HCT116 (cell line): ENCODE data around the gene ABCB6.

Experiments
- ATF3 ChIP-seq: IDR thresholded peaks from 2 replicates; pipeline ENCODE4 v1.6.1; 2012
- CTCF ChIP-seq, 3 experiments: fragments of 200-600 bp in 1 of 3; sonication (generic) in 1 of 3; IDR thresholded peaks in 2 of 3; conservative IDR thresholded peaks in 1 of 3; 2 replicates each; pipeline ENCODE4 v1.5.1; 2012 to 2017; ENCODE audit warnings: low read depth in 2 of 3, low read length in 2 of 3, antibody characterized with exemption in 1 of 3, borderline replicate concordance in 1 of 3, control low read depth in 1 of 3, mild to moderate bottlenecking in 1 of 3, mixed read lengths in 1 of 3, mixed run types in 1 of 3, moderate library complexity in 1 of 3; ENCODE audit not compliant: insufficient read depth in 1 of 3
- ELF1 ChIP-seq: IDR thresholded peaks from 2 replicates; pipeline ENCODE4 v1.6.1; 2012; ENCODE audit warnings: low read depth, borderline replicate concordance
- EZH2 ChIP-seq: fragments of 200-600 bp; sonication (generic); IDR thresholded peaks from 2 replicates; pipeline ENCODE4 v1.6.1; 2017; ENCODE audit warnings: antibody characterized with exemption, mixed run types
- EZH2phosphoT487 ChIP-seq: fragments of 200-600 bp; IDR thresholded peaks from 2 replicates; pipeline ENCODE4 v1.6.1; 2018; ENCODE audit warnings: antibody characterized with exemption, borderline replicate concordance
- JUND ChIP-seq: IDR thresholded peaks from 2 replicates; pipeline ENCODE4 v1.6.1; 2012
- MAX ChIP-seq: IDR thresholded peaks from 2 replicates; pipeline ENCODE4 v1.6.1; 2012
- POLR2A ChIP-seq: IDR thresholded peaks from 2 replicates; pipeline ENCODE4 v1.7.0; 2011; ENCODE audit warnings: borderline replicate concordance; ENCODE audit not compliant: insufficient read depth, insufficient read length; ENCODE audit errors: extremely low read depth
- POLR2AphosphoS5 ChIP-seq: IDR thresholded peaks from 2 replicates; pipeline ENCODE4 v1.6.1; 2011; ENCODE audit warnings: mild to moderate bottlenecking, low read depth, low read length, moderate library complexity
- REST ChIP-seq: IDR thresholded peaks from 2 replicates; pipeline ENCODE4 v1.6.1; 2012; ENCODE audit warnings: low read depth
- SIN3A ChIP-seq: IDR thresholded peaks from 2 replicates; pipeline ENCODE4 v1.6.1; 2012; ENCODE audit warnings: low read depth
- SP1 ChIP-seq: IDR thresholded peaks from 2 replicates; pipeline ENCODE4 v1.6.1; 2012; ENCODE audit warnings: low read depth
- ZFX ChIP-seq: fragments of 450-650 bp; IDR thresholded peaks from 2 replicates; pipeline ENCODE4 v1.6.1; 2017
- ZNF274 ChIP-seq: fragments of 200-500 bp; sonication (Bioruptor generic); IDR thresholded peaks from 2 replicates; pipeline ENCODE4 v1.6.1; 2014; ENCODE audit warnings: mild to moderate bottlenecking, low read depth, low read length, inconsistent platforms

- TF ChIP-seq EZH2 (no peak), CTCF (IDR thresholded peaks at IDR 0.05 in 2 of 3, conservative IDR thresholded peaks at IDR 0.05 in 1 of 3; ENCODE audit: borderline replicate concordance in 1 of 3, insufficient read depth in 1 of 3, low read depth in 2 of 3, low read length in 2 of 3) (no peak), POLR2AphosphoS5 (no peak), SP1 (no peak), JUND (no peak), POLR2A (no peak), EZH2phosphoT487 (no peak), ZFX (no peak), ATF3 (no peak), MAX (no peak), ELF1 (no peak), ZNF274 (no peak), SIN3A (no peak), REST (no peak)
Measured at GRCh38 chr2:219205165-219205538, 13.6 kb downstream of the ABCB6 start.
